SU-DHL-6 (cell line): ENCODE results near the gene OSBP2.

Experiments
- EZH2phosphoT487 ChIP-seq: fragments of 200-600 bp; sonication (generic), shearing (Covaris generic); conservative IDR thresholded peaks from 2 replicates; pipeline ENCODE4 v1.6.1; 2018; ENCODE audit warnings: mild to moderate bottlenecking, antibody characterized with exemption, low read length, moderate library complexity, mixed read lengths
- TF ChIP-seq, protein P1 (sequence below): fragments of 200-600 bp; sonication (generic); IDR thresholded peaks from one replicate; pipeline ENCODE4 v1.5.1; 2017; ENCODE audit warnings: antibody characterized with exemption, mild to moderate bottlenecking, low read length, moderate library complexity; ENCODE audit not compliant: insufficient read depth, poor library complexity, severe bottlenecking

DNA sequence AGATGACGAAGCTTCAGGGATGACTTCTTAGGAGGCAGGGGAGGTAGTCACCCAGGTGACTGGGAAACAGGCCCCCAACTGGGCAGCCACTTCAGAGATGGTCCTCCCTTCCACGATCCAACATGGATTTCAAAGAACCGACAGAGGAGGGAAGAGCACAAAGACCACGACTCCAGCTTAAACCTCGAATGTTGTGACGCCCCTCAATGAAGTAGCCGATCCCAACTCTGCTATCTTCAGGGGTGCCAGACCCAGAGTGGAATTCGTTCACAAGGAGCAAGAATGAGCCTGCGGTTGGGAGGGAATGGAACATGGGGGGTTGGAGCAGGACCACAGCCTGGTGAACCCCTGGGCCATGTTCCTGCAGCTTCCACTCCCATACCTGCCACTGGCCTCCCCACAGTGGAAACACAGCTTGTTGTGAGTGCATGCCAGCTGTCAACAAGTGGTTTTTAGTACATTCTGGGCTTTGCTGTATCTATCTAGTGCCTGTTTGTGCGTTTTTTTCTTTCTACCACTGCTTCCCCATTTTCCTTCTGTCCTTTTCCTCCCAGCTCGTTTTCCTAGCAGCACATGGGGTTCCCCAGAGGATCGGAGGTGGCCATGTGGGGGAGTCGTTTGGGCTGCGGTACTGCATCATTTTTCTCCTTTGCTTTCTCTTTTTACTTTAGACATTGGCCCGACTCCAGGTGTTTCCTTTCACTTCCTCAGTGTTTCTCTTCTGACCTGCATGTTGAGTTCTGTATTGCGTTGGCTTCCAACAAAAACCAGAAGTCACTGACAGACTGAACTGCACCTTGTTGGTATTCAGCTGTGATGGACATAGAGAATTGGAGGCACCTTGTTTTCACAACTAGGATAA is 208.1 kb downstream of the OSBP2 start:
- TF ChIP-seq, protein P1, sequence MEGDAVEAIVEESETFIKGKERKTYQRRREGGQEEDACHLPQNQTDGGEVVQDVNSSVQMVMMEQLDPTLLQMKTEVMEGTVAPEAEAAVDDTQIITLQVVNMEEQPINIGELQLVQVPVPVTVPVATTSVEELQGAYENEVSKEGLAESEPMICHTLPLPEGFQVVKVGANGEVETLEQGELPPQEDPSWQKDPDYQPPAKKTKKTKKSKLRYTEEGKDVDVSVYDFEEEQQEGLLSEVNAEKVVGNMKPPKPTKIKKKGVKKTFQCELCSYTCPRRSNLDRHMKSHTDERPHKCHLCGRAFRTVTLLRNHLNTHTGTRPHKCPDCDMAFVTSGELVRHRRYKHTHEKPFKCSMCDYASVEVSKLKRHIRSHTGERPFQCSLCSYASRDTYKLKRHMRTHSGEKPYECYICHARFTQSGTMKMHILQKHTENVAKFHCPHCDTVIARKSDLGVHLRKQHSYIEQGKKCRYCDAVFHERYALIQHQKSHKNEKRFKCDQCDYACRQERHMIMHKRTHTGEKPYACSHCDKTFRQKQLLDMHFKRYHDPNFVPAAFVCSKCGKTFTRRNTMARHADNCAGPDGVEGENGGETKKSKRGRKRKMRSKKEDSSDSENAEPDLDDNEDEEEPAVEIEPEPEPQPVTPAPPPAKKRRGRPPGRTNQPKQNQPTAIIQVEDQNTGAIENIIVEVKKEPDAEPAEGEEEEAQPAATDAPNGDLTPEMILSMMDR = no peak
- no peak for TF ChIP-seq EZH2phosphoT487
